ENCODE measurements around the gene GADL1.

- TF ChIP-seq POLR2A (IDR thresholded peaks at IDR 0.05; ENCODE audit: low read length) = no peak
- no peak for TF ChIP-seq GATA1 (IDR thresholded peaks at IDR 0.05; ENCODE audit: low read depth, low read length)
Observed at GRCh38 chr3:30764891-30765290, 129.6 kb downstream of the GADL1 start.
